Measurements from ENCODE around the gene CAMK1.

DNA sequence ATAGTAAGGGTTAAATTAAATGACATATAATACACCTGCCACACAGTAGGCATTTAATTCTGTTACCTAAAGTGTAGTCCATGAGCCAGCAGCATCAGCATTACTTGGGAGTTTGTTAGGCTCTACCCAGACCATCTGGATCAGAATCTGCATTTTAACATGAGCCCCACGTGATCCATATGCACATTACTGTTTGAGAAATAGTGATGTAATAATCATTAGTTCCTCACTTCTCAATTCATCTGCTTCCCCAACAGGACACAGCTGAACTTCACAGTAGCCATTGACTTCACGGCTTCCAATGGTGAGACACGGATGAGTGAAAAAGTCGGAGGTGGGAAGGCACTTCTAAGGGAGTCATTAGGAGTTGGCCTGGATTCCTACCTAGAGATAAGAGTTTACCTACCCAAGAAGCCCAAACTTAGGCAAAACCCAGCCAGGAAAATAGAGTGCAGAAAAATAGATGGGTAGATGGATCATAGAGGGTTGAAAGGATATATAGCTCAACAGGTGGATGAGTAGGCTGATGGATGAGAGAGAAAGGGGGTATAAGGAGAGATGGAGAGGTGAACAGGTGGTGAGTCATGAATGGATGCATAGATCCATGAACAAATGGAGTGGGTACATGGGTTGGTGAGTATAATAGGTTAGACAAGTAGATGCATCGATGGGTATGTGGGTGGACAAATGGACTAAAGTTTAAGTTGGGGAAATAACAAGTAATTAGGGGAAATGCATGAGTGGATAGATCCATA lies 52.8 kb downstream of the CAMK1 start:
- TF ChIP-seq, protein P1, sequence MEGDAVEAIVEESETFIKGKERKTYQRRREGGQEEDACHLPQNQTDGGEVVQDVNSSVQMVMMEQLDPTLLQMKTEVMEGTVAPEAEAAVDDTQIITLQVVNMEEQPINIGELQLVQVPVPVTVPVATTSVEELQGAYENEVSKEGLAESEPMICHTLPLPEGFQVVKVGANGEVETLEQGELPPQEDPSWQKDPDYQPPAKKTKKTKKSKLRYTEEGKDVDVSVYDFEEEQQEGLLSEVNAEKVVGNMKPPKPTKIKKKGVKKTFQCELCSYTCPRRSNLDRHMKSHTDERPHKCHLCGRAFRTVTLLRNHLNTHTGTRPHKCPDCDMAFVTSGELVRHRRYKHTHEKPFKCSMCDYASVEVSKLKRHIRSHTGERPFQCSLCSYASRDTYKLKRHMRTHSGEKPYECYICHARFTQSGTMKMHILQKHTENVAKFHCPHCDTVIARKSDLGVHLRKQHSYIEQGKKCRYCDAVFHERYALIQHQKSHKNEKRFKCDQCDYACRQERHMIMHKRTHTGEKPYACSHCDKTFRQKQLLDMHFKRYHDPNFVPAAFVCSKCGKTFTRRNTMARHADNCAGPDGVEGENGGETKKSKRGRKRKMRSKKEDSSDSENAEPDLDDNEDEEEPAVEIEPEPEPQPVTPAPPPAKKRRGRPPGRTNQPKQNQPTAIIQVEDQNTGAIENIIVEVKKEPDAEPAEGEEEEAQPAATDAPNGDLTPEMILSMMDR (IDR thresholded peaks at IDR 0.05), result no peak
- TF ChIP-seq ZFX (IDR thresholded peaks at IDR 0.05; ENCODE audit: borderline replicate concordance), result no peak

Data from 22Rv1 (cell line).